Measurements from ENCODE around the gene RBSN. TPM values are rescaled to one million over a fixed set of nuclear protein-coding genes. Genes with fewer than 3 reads are reported as not detected.

The RBSN gene
- total and polyA plus RNA-seq, 2 experiments from 2014 or later = 10.6 to 26.5 TPM

GRCh38 chr3:15023719-15024118 lies 75.2 kb downstream of the RBSN start:
- peaks cover 16% of the 10 kb centered on the region for H4K20me1 ChIP-seq (replicated peaks; ENCODE audit: insufficient read depth)
- Mint-ChIP-seq H3K4me1 (peaks cover 15% of the 10 kb centered on the region), H3K9me3 (no peaks in the 10 kb centered on the region), H3K36me3 (ENCODE audit: low read depth) (peaks cover 81% of the 10 kb centered on the region), H3K27ac (no peak overlapping the region), H3K4me3 (no peak overlapping the region), H3K27me3 (ENCODE audit: insufficient read depth, low read depth, poor library complexity) (peaks cover 6% of the 10 kb centered on the region)
- H3K4me3 ChIP-seq = no peak overlapping the region
- peaks cover 7% of the 10 kb centered on the region for H3K4me1 ChIP-seq (ENCODE audit: insufficient read depth)
- no peak for ATAC-seq
- no peak for TF ChIP-seq POLR2AphosphoS5 (IDR thresholded peaks at IDR 0.05; ENCODE audit: low read depth)
- TF ChIP-seq REST (IDR thresholded peaks at IDR 0.05; ENCODE audit: unreplicated experiment) = no peak
- no peak for TF ChIP-seq ZNF331 (CRISPR knock-in tag; IDR thresholded peaks at IDR 0.05; ENCODE audit: low read depth)
- no peak for TF ChIP-seq NANOG (IDR thresholded peaks at IDR 0.05; ENCODE audit: borderline replicate concordance)
- no peak for TF ChIP-seq STAT1 (IDR thresholded peaks at IDR 0.05; ENCODE audit: unreplicated experiment)
- TF ChIP-seq ZNF462 (CRISPR knock-in tag; IDR thresholded peaks at IDR 0.05) = no peak
- no peak for TF ChIP-seq ZNF114 (CRISPR knock-in tag; IDR thresholded peaks at IDR 0.05)
- H3K27ac ChIP-seq (ENCODE audit: low read depth) = no peak overlapping the region
- H3F3A ChIP-seq (replicated peaks; ENCODE audit: low read depth) = no peaks in the 10 kb centered on the region
- no peaks in the 10 kb centered on the region for H3K79me2 ChIP-seq (replicated peaks; ENCODE audit: insufficient read depth)
- H3K36me3 ChIP-seq (ENCODE audit: insufficient read depth) = peaks cover 70% of the 10 kb centered on the region
- H2AFZ ChIP-seq = no peak overlapping the region
- no peaks in the 10 kb centered on the region for H3K9me2 ChIP-seq (ENCODE audit: insufficient read depth)
- no peak overlapping the region for H3K4me2 ChIP-seq
- DNase-seq (ENCODE audit: low spot score) = no peak
- H3K27me3 ChIP-seq (ENCODE audit: insufficient read depth) = no peaks in the 10 kb centered on the region

Measured in GM23338 (cell line).